ENCODE measurements around the gene PCDHGB2.
"Not testable (repeated sequence)": the region's sequence is repeated elsewhere in the genome, so short reads cannot be mapped to it uniquely, and the experiment has no call there.

PCDHGB2 gene

DNA sequence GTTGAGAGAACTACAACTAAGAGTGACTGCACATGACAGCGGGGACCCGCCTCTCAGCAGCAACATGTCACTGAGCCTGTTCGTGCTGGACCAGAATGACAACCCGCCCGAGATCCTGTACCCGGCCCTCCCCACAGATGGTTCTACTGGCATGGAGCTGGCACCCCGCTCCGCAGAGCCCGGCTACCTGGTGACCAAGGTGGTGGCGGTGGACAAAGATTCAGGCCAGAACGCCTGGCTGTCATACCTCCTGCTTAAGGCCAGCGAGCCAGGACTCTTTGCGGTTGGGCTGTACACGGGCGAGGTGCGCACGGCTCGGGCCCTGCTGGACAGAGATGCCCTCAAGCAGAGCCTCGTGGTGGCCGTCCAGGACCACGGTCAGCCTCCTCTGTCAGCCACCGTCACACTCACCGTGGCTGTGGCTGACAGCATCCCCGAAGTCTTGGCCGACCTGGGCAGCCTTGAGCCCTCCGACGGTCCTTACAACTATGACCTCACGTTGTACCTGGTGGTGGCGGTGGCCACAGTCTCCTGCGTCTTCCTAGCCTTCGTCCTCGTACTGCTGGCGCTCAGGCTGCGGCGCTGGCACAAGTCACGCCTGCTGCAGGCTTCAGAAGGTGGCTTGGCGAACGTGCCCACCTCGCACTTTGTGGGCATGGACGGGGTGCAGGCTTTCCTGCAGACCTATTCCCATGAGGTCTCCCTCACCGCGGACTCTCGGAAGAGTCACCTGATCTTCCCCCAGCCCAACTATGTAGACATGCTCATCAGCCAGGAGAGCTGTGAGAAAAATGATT lies 24.9 kb downstream of the PCDHGB2 start:
- Mint-ChIP-seq H3K27ac (no peak overlapping the region), H3K4me1 (no peaks in the 10 kb centered on the region), H3K4me3 (no peak overlapping the region), H3K36me3 (ENCODE audit: low read depth) (peaks cover 38% of the 10 kb centered on the region), H3K9me3 (peaks cover 86% of the 10 kb centered on the region), H3K27me3 (ENCODE audit: low read depth, poor library complexity) (peaks cover under 1% of the 10 kb centered on the region)
- no peak for DNase-seq
- TF ChIP-seq, protein P1, sequence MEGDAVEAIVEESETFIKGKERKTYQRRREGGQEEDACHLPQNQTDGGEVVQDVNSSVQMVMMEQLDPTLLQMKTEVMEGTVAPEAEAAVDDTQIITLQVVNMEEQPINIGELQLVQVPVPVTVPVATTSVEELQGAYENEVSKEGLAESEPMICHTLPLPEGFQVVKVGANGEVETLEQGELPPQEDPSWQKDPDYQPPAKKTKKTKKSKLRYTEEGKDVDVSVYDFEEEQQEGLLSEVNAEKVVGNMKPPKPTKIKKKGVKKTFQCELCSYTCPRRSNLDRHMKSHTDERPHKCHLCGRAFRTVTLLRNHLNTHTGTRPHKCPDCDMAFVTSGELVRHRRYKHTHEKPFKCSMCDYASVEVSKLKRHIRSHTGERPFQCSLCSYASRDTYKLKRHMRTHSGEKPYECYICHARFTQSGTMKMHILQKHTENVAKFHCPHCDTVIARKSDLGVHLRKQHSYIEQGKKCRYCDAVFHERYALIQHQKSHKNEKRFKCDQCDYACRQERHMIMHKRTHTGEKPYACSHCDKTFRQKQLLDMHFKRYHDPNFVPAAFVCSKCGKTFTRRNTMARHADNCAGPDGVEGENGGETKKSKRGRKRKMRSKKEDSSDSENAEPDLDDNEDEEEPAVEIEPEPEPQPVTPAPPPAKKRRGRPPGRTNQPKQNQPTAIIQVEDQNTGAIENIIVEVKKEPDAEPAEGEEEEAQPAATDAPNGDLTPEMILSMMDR (IDR thresholded peaks at IDR 0.05), result no peak

DNA sequence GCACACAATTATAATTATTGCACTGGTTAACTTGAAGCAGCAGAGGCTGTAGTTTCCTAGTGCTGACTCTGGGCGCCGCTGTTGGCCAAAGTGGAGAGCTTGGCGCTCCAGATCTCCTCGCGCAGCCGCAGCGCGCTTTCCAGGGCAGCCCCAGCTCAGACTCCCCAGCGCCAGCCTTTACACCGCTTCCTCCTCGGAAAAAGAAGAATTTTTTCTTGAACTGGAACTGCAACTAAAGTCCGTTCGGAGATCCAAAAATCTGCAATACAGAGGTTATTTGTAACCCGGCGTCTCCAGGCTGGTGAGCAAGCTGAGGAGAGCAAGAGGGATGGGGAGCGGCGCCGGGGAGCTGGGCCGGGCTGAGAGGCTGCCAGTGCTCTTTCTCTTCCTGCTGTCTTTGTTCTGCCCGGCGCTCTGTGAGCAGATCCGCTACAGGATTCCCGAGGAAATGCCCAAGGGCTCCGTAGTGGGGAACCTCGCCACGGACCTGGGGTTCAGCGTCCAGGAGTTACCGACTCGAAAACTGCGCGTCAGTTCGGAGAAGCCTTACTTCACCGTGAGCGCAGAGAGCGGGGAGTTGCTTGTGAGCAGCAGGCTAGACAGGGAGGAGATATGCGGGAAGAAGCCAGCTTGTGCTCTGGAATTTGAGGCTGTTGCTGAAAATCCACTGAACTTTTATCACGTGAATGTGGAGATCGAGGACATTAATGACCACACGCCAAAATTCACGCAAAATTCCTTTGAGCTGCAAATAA lies 27.9 kb downstream of the PCDHGB2 start, which contains the start of gene PCDHGB4:
PCDHGB4 (plus strand) TSS at position 142 of the 755 bp plus-strand sequence; CDS start at position 329, 187 bp downstream.
- DNase-seq, result peak; percentile 30
- not testable (repeated sequence) for H3K27me3 Mint-ChIP-seq (ENCODE audit: low read depth, poor library complexity); H3K4me1 Mint-ChIP-seq; H3K27ac Mint-ChIP-seq
- Mint-ChIP-seq H3K9me3 (peaks cover 96% of the 10 kb centered on the region), H3K36me3 (ENCODE audit: low read depth) (peaks cover 60% of the 10 kb centered on the region), H3K4me3 (peak within 1 kb of the TSS; percentile 78)
- TF ChIP-seq, protein P1 (IDR thresholded peaks at IDR 0.05), result peak; percentile 50

DNA sequence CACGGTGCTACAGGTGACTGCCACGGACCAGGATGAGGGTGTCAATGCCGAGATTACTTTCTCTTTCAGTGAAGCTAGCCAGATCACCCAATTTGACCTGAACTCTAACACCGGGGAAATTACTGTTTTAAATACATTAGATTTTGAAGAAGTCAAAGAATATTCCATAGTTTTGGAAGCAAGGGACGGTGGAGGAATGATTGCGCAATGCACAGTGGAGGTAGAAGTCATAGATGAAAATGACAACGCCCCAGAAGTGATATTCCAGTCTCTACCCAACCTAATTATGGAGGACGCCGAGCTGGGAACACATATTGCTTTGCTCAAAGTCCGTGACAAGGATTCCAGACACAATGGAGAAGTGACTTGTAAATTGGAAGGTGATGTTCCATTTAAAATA lies 28.9 kb downstream of the PCDHGB2 start:
- Mint-ChIP-seq H3K4me3 (no peak overlapping the region), H3K36me3 (ENCODE audit: low read depth) (peaks cover 64% of the 10 kb centered on the region), H3K27ac (no peak overlapping the region)

DNA sequence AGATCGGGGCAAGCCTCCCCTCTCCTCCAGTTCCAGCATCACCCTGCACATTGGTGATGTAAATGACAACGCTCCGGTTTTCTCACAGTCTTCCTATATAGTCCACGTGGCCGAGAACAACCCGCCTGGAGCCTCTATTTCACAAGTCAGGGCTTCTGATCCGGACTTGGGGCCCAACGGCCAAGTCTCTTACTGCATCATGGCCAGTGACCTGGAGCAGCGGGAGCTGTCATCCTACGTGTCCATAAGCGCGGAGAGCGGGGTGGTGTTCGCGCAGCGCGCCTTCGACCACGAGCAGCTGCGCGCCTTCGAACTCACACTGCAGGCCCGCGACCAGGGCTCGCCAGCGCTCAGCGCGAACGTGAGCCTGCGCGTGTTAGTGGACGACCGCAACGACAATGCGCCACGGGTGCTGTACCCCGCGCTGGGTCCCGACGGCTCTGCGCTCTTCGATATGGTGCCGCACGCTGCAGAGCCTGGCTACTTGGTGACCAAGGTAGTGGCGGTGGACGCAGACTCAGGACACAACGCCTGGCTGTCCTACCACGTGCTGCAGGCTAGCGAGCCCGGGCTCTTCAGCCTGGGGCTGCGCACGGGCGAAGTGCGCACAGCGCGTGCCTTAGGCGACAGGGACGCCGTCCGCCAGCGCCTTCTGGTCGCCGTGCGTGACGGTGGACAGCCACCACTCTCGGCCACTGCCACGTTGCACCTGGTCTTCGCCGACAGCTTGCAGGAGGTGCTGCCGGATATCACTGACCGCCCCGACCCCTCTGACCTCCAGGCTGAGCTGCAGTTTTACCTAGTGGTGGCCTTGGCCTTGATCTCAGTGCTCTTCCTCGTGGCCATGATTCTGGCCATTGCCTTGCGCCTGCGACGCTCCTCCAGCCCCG lies 29.6 kb downstream of the PCDHGB2 start:
- Mint-ChIP-seq H3K4me1 (no peaks in the 10 kb centered on the region), H3K27me3 (ENCODE audit: low read depth, poor library complexity) (peaks cover 3% of the 10 kb centered on the region), H3K36me3 (ENCODE audit: low read depth) (peaks cover 72% of the 10 kb centered on the region), H3K27ac (peak overlapping the region; percentile 72), H3K4me3 (peak overlapping the region; percentile 35), H3K9me3 (peaks cover 96% of the 10 kb centered on the region)
- TF ChIP-seq, protein P1 (IDR thresholded peaks at IDR 0.05), result no peak
- DNase-seq, result no peak

More for the DNA sequence above, 28.9 kb downstream of the PCDHGB2 start:
- TF ChIP-seq, protein P1 (IDR thresholded peaks at IDR 0.05), result no peak
- no peak for DNase-seq
- Mint-ChIP-seq H3K9me3 (peaks cover 96% of the 10 kb centered on the region), H3K4me1 (no peaks in the 10 kb centered on the region), H3K27me3 (ENCODE audit: low read depth, poor library complexity) (peaks cover 3% of the 10 kb centered on the region)

DNA sequence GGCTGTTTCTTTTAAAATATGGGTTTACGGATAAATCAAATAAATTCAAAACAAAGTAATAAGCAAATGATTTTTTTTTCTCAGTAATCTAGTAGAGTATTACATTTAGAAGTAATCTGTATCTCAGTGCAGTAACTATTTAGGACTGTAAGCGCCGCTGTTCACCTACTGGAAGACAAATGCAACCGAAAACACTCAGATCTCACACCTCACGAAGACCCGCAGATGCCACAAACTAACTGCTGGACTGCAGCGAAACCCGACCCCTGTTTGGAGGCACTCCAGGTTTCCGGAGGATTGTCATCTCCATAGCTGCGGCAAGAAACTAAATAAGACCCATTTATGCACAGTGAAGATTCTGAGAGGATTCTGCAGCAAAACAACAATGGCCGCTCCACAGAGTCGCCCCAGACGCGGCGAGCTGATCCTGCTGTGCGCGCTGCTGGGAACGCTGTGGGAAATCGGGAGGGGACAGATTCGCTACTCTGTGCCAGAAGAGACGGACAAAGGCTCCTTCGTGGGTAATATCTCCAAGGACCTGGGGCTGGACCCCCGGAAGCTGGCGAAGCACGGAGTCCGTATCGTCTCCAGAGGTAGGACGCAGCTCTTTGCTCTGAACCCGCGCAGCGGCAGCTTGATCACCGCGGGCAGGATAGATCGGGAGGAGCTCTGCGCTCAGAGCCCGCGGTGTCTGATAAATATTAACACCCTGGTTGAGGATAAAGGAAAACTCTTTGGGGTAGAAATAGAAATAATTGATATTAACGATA lies 32.8 kb downstream of the PCDHGB2 start, which contains the start of gene PCDHGA8:
PCDHGA8 (plus strand) TSS at position 205 of the 770 bp plus-strand sequence; CDS start at position 386, 181 bp downstream.
- Mint-ChIP-seq H3K9me3 (peaks cover 95% of the 10 kb centered on the region), H3K27me3 (ENCODE audit: low read depth, poor library complexity) (peaks cover 3% of the 10 kb centered on the region), H3K4me3 (no peak within 1 kb of the TSS), H3K27ac (no peak within 1 kb of the TSS), H3K36me3 (ENCODE audit: low read depth) (peaks cover 80% of the 10 kb centered on the region), H3K4me1 (no peaks in the 10 kb centered on the region)
- TF ChIP-seq, protein P1 (IDR thresholded peaks at IDR 0.05), result no peak
- no peak for DNase-seq

All from nephron progenitor cell (in vitro differentiated cells).